ENCODE results near the gene EDARADD. TPM values are rescaled to one million over a fixed set of nuclear protein-coding genes. Genes with fewer than 3 reads are reported as not detected.
A peak's percentile ranks its signal among the peaks of the same experiment; 100 is the strongest.

EDARADD gene
- total and polyA plus RNA-seq, 12 donors = 0.14 to 2.5 (median 0.84) TPM

- Histone ChIP-seq H3K27ac (no peak overlapping the region), H3K9me3 (no peaks in the 10 kb centered on the region), H3K27me3 (no peaks in the 10 kb centered on the region), H3K4me1 (no peaks in the 10 kb centered on the region), H3K36me3 (no peaks in the 10 kb centered on the region), H3K4me3 (no peak overlapping the region)
- TF ChIP-seq CTCF (IDR thresholded peaks at IDR 0.05) = peak in 7 of 9 donors; percentile 31 to 61 (median 42)
- no peak for DNase-seq
- intact Hi-C loops (cut with DNase I) = no loop called here
- peak in 2 of 8 donors; percentile 37 to 51 for ATAC-seq
- 77 to 78% methylated on average over 6 of the region's 6 CpGs for WGBS, 2 donors
These were observed 57.8 kb downstream of the EDARADD start for GRCh38 chr1:236451796-236452373.

- WGBS, 2 donors = 79% methylated on average over 4 of the region's 4 CpGs
- intact Hi-C loops (cut with DNase I) = no loop called here
- TF ChIP-seq CTCF (IDR thresholded peaks at IDR 0.05) = no peak
- Histone ChIP-seq H3K9me3 (no peaks in the 10 kb centered on the region), H3K4me3 (no peak overlapping the region), H3K27ac (no peak overlapping the region), H3K27me3 (no peaks in the 10 kb centered on the region), H3K36me3 (no peaks in the 10 kb centered on the region), H3K4me1 (no peaks in the 10 kb centered on the region)
- no peak for ATAC-seq
- no peak for DNase-seq
These were observed 61.2 kb downstream of the EDARADD start for GRCh38 chr1:236455243-236455642.

- intact Hi-C loops (cut with DNase I) = no loop called here
- H3K27me3 ChIP-seq = no peaks in the 10 kb centered on the region
- no peak for TF ChIP-seq CTCF (IDR thresholded peaks at IDR 0.05)
- DNase-seq = no peak
- no peaks in the 10 kb centered on the region for H3K4me1 ChIP-seq
- no peaks in the 10 kb centered on the region for H3K9me3 ChIP-seq
- WGBS, 2 donors = 84 to 92% methylated on average over 2 of the region's 2 CpGs
- no peak for ATAC-seq
- H3K36me3 ChIP-seq = no peaks in the 10 kb centered on the region
- no peak overlapping the region for H3K27ac ChIP-seq
- no peak overlapping the region for H3K4me3 ChIP-seq
These were observed 63.7 kb downstream of the EDARADD start for GRCh38 chr1:236457775-236458174.

GRCh38 chr1:236458996-236459395 lies 64.9 kb downstream of the EDARADD start:
- Histone ChIP-seq H3K27ac (no peak overlapping the region), H3K36me3 (no peaks in the 10 kb centered on the region), H3K4me3 (no peak overlapping the region), H3K9me3 (no peaks in the 10 kb centered on the region), H3K27me3 (no peaks in the 10 kb centered on the region), H3K4me1 (no peaks in the 10 kb centered on the region)
- ATAC-seq (no peak), DNase-seq (no peak)
- WGBS, 2 donors = 88 to 90% methylated on average over 4 of the region's 4 CpGs
- no peak for TF ChIP-seq CTCF (IDR thresholded peaks at IDR 0.05)
- intact Hi-C loops (cut with DNase I) = no loop called here

Measured in heart right ventricle (tissue), 16 donors.